Thyroid gland (tissue), 4 donors: Measurements from ENCODE around the gene DDX23.

Experiments
- POLR2A ChIP-seq, 2 donors: fragments of 450-650 bp; IDR thresholded peaks; one replicate each; pipeline ENCODE4 v1.6.1; 2017; ENCODE audit warnings: antibody characterized with exemption in 2 of 2, mild to moderate bottlenecking in 2 of 2, moderate library complexity in 1 of 2
- TF ChIP-seq, protein P1 (sequence below), 6 experiments: fragments of 200-600 bp in 3 of 6; fragments of 450-650 bp in 3 of 6; sonication (generic) in 3 of 6; IDR thresholded peaks; one replicate each; pipeline ENCODE4 v1.5.1; 2016 to 2019; ENCODE audit warnings: antibody characterized with exemption in 6 of 6, mild to moderate bottlenecking in 2 of 6, inconsistent platforms in 1 of 6, moderate library complexity in 1 of 6

DNA sequence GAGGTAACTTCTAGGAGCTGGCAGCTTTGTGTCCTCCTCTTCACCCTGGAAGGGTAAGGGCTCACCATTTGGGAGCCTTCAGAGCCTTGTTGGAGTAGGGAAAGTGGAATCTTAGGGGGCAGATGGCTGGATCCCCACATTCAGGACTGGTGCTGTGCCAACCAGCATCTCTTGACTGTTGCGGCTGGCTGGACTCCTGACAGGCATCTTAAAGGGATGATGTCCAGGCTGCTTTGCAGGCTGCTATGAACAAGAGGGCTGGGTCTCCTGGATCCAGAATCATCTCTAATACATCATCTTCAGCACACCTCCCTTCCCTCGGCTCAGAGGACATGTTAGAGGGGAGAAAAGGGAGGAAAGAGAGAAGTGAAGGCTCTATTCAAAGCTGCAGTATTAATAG lies 29.3 kb downstream of the DDX23 start:
- TF ChIP-seq, protein P1, sequence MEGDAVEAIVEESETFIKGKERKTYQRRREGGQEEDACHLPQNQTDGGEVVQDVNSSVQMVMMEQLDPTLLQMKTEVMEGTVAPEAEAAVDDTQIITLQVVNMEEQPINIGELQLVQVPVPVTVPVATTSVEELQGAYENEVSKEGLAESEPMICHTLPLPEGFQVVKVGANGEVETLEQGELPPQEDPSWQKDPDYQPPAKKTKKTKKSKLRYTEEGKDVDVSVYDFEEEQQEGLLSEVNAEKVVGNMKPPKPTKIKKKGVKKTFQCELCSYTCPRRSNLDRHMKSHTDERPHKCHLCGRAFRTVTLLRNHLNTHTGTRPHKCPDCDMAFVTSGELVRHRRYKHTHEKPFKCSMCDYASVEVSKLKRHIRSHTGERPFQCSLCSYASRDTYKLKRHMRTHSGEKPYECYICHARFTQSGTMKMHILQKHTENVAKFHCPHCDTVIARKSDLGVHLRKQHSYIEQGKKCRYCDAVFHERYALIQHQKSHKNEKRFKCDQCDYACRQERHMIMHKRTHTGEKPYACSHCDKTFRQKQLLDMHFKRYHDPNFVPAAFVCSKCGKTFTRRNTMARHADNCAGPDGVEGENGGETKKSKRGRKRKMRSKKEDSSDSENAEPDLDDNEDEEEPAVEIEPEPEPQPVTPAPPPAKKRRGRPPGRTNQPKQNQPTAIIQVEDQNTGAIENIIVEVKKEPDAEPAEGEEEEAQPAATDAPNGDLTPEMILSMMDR (IDR thresholded peaks at IDR 0.05) = no peak
- TF ChIP-seq POLR2A (IDR thresholded peaks at IDR 0.05) = no peak
